GM18507 (cell line): ENCODE measurements around the gene CLHC1.
A peak's percentile ranks its signal among the peaks of the same experiment; 100 is the strongest.
"Not testable (repeated sequence)": the region's sequence is repeated elsewhere in the genome, so short reads cannot be mapped to it uniquely, and the experiment has no call there.

ENCODE experiments used
- DNase-seq: peaks from one replicate; pipeline ENCODE4 v3.0.0; 2011; ENCODE audit warnings: low read depth; ENCODE audit not compliant: insufficient read length; ENCODE audit errors: extremely low spot score
- FAIRE-seq: peaks from 2 replicates; lab custom pipeline; 2011; peaks lifted over from hg19 to GRCh38; lab: Jason Lieb, UNC

CLHC1 gene

GRCh38 chr2:55232084-55232862 is at the start of gene CLHC1, which contains the start of gene RPS27A:
Gene CLHC1 (minus strand): TSS chr2:55232293. CDS start chr2:55222411, 9,882 bp downstream.
Gene RPS27A (plus strand): TSS chr2:55232688. CDS start chr2:55232825, 137 bp downstream.
- DNase-seq (peak; percentile 62), FAIRE-seq (peak; percentile 90)

- not testable (repeated sequence) for FAIRE-seq
Observed at GRCh38 chr2:55280851-55281546, 48.9 kb upstream of the CLHC1 start.

GRCh38 chr2:55279859-55280424 is 47.8 kb upstream of the CLHC1 start:
- DNase-seq, result not testable (repeated sequence)

More at GRCh38 chr2:55280851-55281546, 48.9 kb upstream of the CLHC1 start:
- not testable (repeated sequence) for DNase-seq

DNA sequence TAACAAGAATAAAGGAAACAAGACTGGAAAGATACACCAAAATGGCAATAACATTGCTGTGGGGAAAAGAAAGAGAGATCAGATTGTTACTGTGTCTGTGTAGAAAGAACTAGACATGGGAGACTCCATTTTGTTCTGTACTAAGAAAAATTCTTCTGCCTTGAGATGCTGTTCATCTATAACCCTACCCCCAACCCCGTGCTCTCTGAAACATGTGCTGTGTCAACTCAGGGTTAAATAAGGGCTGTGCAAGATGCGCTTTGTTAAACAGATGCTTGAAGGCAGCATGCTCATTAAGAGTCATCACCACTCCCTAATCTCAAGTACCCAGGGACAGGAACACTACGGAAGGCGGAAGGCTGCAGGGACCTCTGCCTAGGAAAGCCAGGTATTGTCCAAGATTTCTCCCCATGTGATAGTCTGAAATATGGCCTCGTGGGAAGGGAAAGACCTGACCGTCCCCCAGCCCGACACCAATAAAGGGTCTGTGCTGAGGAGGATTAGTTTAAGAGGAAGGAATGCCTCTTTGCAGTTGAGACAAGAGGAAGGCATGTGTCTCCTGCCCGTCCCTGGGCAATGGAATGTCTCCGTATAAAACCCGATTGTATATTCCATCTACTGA is 47.2 kb upstream of the CLHC1 start:
- FAIRE-seq, DNase-seq: not testable (repeated sequence)

More at GRCh38 chr2:55279859-55280424, 47.8 kb upstream of the CLHC1 start:
- FAIRE-seq, result not testable (repeated sequence)

DNA sequence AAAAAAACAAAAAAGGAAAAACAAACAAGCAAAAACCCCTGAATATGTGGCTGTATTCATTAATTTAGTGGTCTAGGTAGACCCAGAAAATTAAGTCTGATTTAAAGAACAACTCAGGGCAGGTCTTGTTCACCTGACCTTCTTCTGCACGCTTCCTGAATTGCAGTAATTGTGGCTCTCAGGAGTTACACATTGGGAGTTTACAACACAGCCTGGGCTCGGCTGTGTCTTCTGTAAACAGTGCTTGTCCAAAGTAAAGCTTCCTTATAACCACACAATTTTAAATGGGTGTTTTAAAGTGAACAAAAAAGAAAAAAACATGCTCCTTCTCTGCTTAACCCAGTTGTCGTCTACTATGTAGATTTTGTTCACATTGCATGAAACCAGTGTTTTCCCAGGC is 45.2 kb upstream of the CLHC1 start:
- DNase-seq, result no peak
- FAIRE-seq, result no peak

GRCh38 chr2:55274346-55274745 is 42.3 kb upstream of the CLHC1 start:
- not testable (repeated sequence) for DNase-seq, FAIRE-seq

DNA sequence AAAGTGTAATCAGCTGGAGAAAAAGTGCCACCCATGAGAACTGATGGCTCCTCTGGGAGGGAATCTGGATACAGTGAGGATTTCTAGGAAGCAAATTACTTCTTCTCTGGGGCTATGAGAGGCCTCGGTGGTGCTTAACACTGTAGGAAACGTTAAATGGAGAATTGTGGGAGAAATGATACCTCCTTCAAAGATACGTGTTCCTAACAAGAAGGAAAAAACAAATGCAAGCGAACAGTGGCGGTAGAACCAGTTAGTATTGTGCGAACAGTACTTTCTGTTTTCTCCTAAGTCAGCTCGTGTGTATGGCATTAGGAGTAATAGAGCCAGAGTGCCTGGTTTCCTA is 37.5 kb upstream of the CLHC1 start:
- FAIRE-seq (no peak), DNase-seq (no peak)

- DNase-seq (peak; percentile 78), FAIRE-seq (peak; percentile 93)
Observed at GRCh38 chr2:55268907-55269644, 37.0 kb upstream of the CLHC1 start, which contains the start of gene MTIF2. Gene MTIF2 (minus strand): TSS chr2:55269231. CDS start chr2:55263858, 5,373 bp downstream.

- FAIRE-seq, result no peak
Observed at GRCh38 chr2:55268288-55268906, 36.3 kb upstream of the CLHC1 start.

DNA sequence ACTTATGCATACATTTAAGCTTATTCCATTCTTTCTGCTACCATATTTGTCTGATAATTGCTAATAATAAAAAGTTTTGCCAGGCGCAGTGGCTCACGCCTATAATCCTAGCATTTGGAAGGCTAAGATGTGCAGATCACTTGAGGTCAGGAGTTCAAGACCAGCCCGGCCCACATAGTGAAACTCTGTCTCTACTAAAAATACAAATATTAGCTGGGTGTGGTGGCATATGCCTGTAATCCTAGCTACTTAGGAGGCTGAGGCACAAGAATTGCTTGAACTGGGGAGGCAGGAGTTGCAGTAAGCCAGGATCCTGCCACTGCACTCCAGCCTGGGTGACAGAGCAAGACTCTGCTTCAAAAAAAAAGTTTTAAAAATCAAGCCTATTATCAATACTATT is 27.5 kb upstream of the CLHC1 start:
- not testable (repeated sequence) for FAIRE-seq, DNase-seq

More at GRCh38 chr2:55268288-55268906, 36.3 kb upstream of the CLHC1 start:
- DNase-seq, result no peak

GRCh38 chr2:55252832-55253231 is 20.7 kb upstream of the CLHC1 start:
- no peak for FAIRE-seq
- no peak for DNase-seq

DNA sequence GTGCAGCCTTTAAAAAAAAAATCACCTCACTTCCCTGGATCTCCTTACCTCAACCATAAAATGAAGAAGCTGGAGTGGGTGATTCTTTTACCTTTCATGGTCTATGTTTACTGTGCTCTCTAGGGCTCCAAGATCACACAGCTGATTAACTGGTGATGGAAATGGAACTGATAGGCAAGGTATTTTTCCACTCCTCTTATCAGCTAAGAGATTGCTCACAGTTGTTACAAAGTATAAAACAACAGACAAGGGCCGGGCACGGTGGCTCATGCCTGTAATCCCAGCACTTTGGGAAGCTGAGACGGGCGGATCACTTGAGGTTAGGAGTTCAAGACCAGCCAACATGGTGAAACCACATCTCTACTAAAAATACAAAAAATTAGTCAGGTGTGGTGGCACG is 14.9 kb upstream of the CLHC1 start:
- DNase-seq (no peak), FAIRE-seq (no peak)

GRCh38 chr2:55245411-55245810 is 13.3 kb upstream of the CLHC1 start:
- no peak for DNase-seq
- no peak for FAIRE-seq

DNA sequence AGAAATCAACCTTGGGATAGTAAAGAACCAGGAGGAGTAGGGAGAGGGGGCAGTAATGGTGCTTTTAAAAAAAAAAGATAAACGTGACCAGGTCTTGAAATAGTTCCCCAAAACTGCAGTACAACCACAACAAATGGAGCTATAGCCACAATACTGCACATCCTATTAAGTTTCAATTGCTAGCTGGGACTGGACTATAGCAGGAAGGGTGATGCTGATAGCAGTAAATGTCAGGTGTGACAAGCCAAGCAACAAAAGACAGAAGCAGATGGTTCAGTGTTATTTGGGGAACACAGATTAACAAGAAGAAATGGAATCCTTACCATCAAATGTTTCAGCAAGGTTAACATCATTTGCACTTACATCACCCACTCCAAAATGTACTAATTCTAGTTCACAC is 10.5 kb upstream of the CLHC1 start:
- no peak for FAIRE-seq
- no peak for DNase-seq

- DNase-seq, FAIRE-seq: not testable (repeated sequence)
Observed at GRCh38 chr2:55241582-55241981, 9.5 kb upstream of the CLHC1 start.

DNA sequence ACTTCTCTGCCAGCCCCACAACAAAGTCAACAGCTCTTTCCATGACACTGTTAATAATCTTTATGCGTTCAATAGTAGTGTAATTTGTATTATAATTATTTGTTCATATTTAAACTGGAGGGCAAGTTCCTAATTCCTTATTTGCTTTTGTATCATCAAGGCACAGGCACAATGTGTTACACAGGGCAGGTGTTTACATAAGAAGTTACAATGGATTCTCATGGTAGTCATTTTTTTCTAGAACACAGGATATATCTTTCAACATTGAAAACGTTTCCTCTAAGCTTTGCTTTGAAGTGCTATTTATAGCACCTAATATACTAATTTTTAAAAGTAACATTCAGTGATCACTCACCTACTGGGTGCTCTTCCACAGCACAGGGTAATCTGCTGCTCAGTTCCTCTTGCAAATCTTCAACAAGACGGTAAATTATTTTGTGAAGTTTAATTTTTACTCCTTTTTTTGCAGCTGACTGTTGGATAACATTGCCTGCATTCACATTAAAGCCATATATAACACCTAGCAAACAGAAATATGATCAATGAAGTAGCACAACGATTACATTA is 7.6 kb upstream of the CLHC1 start:
- FAIRE-seq (no peak), DNase-seq (no peak)

GRCh38 chr2:55236992-55237543 is 5.0 kb upstream of the CLHC1 start:
- FAIRE-seq (no peak), DNase-seq (no peak)
